Stimulated activated CD4-positive, alpha-beta T cell treated with anti-CD3 and anti-CD28 coated beads, Interleukin-2, amount 100 ng/mL, for 48 hours (primary cell): Measurements from ENCODE around the gene SKA1.

Experiments
- DNase-seq, 2 donors: peaks; one replicate each; pipeline ENCODE4 v3.0.0-alpha.2; 2020

The SKA1 gene, protein sequence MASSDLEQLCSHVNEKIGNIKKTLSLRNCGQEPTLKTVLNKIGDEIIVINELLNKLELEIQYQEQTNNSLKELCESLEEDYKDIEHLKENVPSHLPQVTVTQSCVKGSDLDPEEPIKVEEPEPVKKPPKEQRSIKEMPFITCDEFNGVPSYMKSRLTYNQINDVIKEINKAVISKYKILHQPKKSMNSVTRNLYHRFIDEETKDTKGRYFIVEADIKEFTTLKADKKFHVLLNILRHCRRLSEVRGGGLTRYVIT

DNA sequence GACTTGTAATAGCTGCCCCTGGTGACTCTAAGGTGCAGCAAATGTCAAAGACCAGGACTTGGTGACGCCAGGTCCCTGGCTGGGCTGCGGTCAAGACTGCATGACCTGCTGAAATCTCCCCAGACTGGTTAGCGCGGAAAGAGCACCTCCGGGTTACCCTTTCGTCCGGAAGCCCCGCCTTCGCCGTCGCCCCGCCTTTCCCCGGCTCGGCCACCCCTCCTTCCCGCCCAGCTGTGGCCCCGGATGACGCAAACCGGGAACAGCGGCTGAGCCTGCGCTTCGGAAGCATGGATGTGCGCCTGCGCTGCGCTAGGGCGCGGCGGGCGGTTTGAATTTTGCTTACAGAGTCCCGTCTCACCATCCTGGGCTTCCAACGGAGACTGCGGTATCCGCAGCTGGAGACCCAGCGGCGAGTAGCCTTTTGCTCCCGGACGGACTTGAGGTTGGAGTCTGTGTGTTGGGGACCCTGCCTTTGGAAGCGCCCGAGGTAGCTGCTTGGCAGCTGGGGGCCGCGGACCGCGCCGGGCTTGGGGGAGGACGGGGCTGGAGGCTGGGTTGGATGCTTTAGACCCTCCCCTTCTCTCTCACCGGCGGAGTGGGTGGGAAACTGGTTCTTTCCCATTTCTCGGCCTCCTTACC, at the start of gene SKA1:
Gene SKA1 (plus strand): TSS at position 294 of the 639 bp plus-strand sequence. CDS start 785 bp downstream, outside the sequence.
- DNase-seq: peak; percentile 88 to 89

DNA sequence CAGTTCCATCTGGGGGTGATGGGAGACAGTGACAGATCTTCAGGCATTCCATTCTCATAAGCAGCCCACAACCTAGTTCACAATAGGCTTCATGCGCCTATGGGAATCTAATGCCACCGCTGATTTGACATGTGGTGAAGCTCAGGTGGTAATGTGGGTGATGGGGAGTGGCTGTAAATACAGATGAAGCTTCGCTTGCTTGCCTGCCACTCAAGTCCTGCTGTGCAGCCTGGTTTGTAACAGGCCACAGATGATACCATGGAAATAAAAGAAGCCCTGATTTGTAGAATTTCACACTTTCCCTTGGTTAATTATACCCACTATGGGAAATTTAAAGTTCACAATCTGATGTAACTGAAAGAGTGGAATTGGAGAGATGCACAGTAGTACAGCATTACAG, 46.9 kb upstream of the SKA1 start:
- DNase-seq: no peak

DNA sequence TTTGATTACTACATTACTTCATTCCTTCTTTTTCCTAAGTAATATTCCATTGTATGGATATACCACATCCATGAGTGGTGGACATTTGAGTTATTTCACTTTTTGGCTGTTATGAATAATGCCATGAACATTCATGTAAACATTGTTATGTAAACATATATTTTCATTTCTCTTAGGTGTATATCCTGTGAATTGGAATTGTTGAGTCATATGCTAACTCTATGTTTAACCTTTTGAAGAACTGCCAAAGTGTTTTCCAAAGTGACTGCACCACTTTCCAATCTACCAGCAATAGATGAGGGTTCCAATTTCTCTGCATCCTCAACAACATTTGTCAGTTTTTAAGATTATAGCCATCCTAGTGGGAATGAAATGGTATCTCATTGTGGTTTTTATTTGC, 44.7 kb upstream of the SKA1 start:
- no peak for DNase-seq

DNA sequence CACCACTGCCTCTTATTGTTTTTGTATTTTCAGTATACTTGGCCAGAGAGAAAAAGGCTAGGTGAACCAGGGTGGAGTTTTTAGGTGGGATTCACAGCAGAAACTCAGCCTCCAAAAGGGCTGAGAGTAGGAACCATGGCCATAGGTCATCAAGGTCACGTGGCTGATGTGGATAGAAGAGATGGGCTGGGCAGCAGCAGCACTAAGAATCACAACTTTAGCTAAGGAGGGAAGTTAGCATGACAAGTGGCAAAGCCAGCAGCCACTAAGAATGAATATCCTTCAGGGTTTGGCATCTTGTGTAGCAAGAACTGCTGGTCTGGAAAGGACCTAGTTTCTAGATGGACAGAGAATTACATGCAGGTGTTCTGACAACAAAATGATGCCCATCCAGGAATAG, 43.2 kb upstream of the SKA1 start:
- DNase-seq: no peak

DNA sequence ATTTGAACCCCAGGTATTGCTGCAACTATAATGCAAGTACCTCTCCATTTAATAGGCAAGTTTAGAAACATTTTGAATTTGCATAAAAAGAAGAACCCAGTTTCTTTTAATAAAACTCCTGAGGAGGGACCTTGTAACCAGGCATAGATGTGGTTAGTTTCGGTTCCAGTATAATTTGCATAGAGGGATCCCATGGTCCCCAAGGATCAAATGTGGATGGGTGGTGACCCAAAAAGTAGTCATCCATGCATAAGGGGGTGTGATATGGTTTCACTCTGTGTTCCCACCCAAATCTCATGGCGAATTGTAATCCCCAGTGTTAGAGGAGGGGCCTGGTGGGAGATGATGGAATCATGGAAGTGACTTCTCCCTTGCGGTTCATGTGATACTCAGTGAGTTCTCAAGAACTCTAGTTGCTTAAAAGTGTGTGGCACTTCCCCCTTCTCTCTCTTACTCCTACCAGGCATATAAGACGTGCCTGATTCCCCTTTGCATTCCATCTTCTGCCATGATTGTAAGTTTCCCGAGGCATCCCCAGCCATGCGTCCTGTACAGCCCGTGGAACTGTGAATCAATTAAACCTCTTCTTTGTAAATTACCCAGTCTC, 40.2 kb upstream of the SKA1 start:
- DNase-seq: no peak

DNA sequence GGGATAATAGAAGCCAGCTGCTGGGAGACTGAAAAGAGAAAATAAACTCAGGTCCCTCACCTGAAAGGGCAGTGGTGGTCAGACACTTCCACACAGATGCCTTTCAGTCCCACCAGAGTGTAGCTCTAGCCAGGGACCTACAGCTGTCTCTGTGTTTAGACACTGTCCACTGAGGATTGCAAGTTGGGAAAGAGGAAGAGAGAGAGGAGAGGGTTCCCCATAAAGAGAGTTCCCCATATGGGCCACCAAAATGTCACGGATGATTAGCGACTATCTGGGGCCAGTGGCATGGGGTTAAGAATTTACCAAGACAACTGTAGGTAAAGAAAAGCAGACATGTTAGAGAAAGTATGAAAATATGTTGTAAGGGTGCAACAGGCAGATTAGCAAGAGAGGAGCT, 36.7 kb upstream of the SKA1 start:
- DNase-seq: no peak

DNA sequence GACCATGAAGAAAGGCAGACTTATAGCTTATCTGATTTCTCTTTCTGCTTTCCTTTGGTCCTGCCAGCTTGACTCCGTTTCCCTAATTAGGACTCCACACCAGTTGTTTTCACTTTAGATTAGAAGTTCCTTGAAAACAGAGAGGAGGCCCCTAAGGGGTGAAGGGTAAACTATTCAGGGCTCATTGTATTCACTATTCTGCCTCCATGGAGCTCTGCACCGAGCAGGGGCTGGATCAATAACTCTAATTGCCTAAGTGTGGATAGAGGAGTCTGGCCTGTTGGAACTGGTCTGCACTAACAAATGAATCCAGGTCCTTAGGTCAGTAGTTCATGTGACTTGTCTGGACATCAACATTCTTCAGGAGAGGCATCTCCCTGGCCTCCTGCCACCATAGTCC, 36.1 kb upstream of the SKA1 start:
- no peak for DNase-seq

DNA sequence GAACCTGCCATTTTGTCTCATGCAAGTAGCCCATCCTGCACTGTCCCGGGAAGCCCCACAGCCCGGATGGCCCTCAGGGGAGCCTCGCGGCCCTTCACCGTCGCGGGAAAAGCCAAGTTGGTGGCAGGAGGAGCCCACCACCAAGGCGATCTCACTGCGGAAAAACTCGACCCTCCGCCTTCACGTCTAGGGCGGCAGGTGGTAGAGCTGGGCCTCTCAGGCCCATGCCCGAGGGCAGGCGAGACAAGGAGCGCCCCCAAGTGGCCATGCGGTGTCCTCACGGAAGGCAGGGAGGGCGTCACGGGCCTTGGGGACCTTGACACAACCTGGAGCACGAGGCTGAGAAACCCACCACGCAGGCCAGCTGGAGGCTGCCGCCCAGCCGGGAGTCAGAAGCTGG, 34.8 kb upstream of the SKA1 start:
- no peak for DNase-seq

DNA sequence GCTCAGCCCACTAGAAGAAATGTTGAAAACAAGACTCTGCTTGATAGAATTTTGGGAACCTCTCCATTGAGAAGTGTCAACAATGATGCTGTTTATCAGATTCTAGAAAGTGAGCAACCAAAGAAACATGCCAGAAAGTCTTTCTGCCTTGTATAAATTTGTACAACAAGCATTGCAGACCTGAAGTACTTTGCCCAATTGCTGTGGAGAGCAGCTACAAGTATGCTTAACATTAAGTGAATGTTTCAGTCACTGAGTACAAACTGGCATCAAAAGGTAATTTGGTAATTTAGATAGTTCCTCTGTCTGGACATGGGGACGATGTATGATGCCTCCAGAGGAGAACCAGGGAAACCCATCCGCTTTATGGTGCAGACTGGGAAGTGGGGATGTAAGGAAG, 33.4 kb upstream of the SKA1 start:
- no peak for DNase-seq

DNA sequence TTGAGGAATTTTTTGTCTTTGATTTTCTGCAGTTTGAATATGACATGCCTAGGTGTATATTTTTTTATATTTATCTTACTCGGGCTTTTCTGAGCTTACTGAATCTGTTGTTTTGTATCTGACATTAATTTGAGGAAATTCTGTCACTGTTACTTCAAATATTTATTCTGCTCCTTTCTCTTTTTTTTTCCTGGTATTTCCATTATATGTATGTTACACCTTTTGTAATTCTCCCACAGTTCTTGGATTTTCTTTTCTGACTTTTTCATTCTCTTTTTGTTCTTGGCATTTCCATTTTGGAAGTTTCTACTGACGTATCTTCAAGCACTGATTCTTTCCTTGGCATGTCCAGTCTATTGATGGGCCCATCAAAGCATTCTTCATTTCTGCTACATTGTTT, 24.1 kb upstream of the SKA1 start:
- no peak for DNase-seq

DNA sequence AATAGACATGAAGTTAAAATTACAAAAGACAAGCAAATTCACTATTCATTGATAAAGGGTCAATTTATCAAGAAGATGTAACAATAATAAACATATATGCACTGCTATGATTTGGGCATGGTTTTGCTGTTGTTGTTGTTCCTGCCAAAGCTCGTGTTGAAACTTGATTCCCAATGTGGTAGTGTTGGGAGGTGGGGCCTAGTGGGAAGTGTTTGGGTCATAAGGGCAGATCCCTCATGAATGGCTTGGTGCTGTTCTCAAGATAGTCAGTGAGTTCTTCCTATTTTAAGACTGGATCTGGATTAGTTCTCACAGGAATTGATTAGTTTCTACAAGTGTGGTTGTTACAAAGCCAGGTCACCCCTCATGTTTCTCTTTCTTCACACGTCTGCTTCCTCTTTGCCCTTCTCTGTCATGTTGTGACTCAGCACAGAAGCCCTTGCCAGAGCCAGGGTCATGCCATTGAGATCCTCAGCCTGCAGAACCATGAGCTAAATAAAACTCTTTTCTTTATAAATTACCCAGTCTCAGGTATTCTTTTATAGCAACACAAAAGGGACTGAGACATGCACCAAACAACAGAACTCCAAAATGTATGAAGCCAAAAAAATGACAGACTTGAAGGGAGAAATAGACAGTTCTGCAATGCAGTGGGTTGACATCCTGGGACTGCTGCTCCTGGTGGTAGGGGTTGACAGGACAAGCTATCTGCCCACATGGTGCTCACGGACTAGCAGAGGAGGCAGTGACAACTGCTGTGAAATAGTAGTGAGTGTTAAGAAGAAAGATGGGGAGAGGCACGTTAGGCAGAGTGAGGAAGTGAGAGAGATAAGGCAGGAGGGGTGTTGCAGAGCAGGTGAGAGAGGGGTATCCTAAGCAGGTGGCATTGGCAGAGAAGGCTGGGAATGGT, 18.6 kb upstream of the SKA1 start:
- no peak for DNase-seq

DNA sequence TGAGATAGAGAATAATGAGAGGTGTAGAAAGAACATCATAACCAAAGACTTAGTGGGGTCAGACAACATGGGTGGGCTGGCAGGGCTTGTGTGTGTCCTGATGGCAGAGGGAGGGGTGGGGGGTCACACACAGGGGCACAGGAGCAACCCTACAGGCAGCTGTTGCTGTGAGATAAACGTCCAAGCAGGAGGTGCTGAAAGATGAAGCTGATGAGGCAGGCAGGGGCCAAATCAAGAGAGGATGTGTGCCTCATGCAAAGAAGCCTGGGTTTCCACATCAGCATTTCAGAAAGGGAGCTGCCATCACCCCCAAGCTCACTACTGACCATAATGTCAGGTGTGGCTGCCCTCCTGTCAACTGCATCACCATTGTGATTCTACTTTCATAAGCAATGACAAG, 16.0 kb upstream of the SKA1 start:
- no peak for DNase-seq

DNA sequence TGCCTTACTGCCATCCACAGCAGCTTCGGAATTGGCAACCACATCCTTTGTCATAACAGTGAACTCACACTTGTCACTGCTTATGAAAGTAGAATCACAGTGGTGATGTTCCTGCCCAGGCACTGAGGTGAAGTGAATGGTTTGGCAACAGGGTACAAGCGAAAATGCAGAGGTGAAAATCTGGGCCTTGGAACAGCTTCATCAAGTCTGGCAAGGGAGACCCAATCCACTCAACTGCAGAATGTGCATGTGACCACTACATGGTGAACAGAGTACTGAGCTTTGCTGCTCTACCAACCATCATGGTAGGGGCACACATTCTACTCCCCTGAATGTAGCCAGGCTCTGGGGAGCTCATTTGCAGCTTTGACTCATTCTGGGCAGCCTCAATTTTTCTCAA, 15.0 kb upstream of the SKA1 start:
- no peak for DNase-seq

DNA sequence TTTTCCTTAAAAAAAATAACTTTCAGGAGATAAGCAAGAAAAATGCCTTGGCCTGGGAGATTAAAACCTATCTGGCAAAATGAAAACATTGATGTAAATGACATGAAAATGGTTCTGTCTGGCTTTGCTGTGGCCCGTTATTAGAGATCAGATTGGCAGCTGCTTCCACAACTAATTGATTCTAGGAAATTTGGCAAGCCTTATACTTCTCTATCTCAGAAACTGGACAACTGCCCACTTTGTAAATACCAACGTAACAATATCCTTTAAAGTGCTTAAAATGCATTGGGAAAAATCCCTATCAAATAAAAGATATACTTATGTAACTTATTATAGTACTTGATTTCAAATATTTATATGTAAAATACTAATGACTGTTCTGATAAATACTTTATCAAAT, 14.2 kb upstream of the SKA1 start:
- no peak for DNase-seq

DNA sequence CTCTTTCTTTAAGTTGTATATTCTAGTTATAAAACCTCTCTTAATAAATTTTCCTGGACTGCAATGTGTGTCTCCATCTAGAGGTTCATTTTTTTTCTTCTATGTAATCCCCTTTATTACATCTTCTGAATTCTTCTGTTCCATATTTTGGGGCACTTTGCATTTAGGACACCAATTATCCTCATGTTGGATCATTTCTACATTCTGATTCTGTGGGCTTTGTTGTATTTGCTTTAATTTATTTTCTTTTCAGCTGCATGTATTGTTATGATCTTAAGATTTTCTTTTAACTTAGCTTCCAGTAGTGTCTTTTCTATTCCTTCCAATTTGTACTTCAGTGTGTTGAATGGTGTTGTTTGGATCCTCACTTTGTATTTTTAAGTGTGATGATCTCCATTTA, 5.2 kb upstream of the SKA1 start:
- DNase-seq: no peak

DNA sequence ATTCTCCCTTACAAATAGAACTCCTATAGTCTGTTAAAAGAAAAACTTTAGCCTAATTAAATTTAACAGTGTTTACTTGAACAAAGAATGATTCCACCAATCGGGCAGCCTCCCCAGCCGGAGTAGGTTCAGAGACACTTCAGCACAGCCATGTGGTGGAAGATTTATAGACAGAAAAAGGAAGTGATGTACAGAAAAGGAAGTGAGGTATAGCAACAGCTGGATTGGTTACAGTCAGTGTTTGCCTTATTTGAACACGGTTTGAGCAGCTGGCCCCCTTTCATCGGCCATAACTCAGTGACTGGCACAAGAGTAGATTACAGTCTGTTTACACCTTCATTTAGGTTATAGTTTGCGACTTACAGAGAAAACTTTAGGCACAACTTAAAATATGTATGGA, 2.1 kb upstream of the SKA1 start:
- DNase-seq: no peak

DNA sequence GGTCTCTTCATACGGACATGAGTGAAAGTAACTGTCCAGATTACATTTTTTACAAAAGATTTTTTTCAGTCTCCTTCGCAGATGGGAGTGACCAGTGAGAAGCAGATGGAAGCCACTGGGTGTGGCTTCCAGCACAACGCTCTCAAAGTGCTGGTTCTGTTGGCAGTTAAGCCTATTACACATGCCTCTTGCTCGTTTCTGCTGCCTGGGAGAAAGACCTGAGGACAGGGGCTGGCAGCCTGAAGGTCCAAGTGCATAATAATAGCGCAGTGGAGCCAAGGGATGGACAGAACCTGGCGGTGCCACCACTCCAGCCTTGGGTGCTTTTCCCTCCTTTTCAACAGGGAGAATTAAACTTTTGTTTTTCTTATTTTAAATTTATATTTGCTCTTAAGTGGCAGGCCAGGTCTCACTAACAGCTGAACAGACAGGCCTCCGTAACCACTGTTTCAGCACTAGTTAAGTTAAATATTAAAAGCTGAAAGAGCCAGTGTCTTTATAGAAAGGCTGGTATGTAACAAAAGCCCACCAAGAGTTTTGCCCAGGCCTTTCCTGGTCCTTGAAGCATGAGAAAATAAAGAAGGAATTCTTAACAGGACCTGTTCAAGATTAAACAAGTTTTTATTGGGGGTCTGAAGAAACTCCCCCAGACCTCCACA, 1.2 kb upstream of the SKA1 start:
- DNase-seq: no peak

DNA sequence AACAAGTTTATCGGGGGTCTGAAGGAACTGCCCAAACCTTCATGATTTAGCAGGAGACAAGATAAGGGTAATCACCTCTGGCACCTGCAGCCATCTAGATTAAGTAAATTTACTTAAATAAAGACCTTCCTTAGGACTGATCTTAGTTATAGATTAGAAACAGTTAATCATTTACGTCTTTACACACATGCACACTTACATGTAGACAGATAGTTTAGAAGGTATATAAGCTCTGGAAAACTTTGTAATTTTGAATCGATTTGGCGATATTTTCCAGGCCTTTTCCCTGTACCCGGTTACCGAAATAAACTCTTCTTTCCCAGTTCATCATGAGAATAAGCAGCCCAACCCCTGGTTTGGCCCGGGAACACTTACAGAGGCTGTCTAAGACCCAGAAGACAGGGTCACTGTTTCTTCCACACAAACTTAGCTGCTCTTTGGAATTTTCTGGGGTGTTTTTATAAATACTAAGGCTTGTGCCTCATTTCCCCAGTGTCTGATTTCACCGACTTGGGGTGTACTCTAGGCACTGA, 560 bp upstream of the SKA1 start:
- DNase-seq: no peak

DNA sequence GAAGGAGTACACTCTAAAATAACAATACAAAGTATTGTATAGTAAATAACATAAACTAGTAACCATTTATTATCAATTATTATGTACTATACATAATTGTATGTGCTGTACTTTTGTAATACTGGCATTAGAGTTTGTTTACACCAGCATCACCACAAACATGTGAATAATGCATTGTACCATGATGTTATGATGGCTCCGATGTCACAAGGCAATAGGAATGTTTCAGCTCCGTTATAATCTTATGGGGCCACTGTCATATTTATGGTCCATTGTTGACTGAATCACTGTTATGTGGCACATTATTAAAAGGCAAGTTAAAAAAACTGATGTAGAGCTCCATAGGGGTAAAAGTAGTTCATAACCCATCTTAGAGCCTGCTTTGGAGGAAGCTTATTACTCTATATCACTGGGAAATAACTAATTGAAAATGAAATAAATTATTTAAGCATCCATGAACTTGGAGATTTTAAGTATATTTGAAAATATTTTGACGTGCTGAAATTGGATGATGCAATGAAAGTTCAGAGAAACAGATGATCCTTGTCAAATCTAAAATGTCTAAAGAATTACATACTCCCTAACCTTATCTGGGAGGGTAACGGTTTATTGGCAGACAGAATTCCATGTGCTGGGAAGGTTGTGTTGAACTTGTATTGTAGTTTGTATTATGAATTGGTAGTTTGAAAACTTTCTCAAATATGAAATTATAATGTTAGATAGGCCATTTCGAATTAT, 2.4 kb downstream of the SKA1 start:
- DNase-seq: no peak

DNA sequence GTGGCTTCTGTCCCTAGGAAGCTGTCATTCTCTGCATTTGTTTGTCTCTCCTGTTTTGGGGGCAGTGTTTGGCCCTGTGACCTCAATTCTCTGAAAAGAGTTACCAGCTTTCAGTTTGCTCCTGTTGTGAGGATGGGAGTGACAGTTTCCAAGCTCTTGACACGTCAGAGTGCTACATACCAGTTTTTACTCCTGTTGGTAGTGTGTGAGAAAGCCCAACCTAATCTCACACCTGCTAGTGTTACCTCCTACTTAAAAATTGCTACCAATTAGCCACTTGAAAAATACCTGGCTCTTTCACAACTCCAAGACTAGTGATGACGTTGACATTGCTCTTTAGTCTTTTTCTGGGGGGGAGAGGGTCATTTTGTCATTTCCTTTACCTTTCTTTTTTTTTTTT, 14.1 kb downstream of the SKA1 start:
- DNase-seq: no peak

DNA sequence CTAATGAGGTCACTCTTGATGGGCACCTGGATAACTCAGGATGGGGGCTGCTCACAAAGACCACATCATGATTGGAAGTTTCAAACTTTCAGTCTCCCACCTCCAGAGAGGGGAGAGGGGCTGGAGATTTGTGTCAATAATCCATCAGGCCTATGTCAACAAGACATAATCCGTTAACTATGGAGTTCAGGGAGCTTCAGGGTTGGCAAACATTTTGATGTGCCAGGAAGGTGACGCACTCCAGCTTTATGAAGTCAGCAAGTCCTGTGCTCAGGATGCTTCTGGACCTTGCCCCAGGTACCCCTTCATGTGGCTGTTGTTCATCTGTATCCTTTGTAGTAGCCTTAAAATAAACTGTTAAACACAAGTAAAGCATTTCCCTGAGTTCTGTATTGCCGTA, 19.0 kb downstream of the SKA1 start:
- no peak for DNase-seq

DNA sequence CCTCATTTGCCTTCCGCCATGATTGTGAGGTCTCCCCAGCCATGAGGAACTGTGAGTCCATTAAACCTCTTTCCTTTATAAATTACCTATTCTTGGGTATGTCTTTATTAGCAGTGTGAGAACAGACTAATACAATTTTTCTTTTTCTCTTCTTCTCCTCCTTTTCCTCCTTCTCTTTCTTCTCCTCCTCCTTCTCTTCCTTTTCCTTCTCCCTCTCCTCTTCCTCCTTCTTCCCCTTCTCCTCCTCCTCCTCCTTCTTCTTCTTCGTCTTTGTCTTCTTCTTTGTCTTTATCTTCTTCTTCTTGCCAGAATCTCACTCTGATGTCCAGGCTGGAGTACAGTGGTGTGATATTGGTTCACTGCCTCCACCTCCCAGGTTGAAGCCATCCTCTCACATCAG, 20.2 kb downstream of the SKA1 start:
- no peak for DNase-seq
